HG03095 (cell line): ENCODE data around the gene VPS13D.
"Not testable (repeated sequence)": the region's sequence is repeated elsewhere in the genome, so short reads cannot be mapped to it uniquely, and the experiment has no call there.

Source experiments
- ATAC-seq: cut with Tn5 transposase; IDR thresholded peaks from one replicate; pipeline ENCODE4 v1.9.1; 2021; ENCODE audit warnings: moderate library complexity; ENCODE audit not compliant: unreplicated experiment

Gene VPS13D

DNA sequence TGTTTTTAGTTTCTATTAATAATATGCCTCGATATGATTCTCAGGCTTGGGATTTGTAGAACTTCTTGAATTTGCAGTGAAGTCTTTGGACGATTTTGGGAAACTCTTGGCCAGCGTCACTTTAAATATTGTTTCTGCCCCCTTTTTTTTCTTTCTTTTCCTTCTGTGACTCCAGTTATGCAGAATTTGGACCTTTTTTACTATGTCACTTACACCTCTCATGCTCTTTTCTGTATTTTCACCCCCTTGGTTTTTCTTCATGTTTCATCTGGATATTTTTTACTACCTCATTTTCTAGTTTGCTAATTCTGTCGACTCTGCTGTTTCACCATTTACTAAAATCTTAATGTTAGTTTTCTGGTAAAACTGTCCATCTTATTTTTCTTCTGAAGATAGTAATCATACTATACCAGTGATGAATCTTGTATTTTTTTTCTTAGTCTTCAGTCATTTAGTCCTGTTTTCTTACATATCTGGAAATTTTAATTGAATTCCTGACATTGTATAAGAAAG is 214.6 kb downstream of the VPS13D start:
- ATAC-seq, result no peak

- no peak for ATAC-seq
Observed at GRCh38 chr1:12445257-12445656, 215.4 kb downstream of the VPS13D start.

DNA sequence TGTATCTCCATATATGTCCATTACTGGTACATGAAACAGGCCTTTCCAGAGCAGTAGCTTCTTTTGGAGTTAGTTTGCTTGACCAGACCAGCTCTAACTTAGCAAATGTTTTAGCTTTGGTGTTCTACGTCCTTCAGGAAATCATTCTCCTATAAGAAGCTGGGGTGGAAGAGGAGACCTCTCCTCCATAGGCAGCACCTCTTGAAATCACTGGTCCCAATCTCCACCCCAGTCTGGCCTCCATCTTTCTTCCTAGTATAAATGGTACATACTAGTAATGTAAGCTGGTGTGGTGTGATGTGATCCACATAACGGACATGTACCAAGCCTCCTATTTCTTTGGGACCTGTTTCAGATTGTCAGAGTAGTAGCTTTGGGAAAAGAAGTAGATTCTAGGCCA is 216.8 kb downstream of the VPS13D start:
- ATAC-seq, result no peak

- ATAC-seq, result no peak
Observed at GRCh38 chr1:12447307-12447706, 217.5 kb downstream of the VPS13D start.

GRCh38 chr1:12447849-12448312 is 218.1 kb downstream of the VPS13D start:
- ATAC-seq, result no peak

GRCh38 chr1:12448746-12449177 is 218.9 kb downstream of the VPS13D start:
- no peak for ATAC-seq

- ATAC-seq, result no peak
Observed at GRCh38 chr1:12450090-12450755, 220.4 kb downstream of the VPS13D start.

- no peak for ATAC-seq
Observed at GRCh38 chr1:12450756-12451559, 221.1 kb downstream of the VPS13D start.

DNA sequence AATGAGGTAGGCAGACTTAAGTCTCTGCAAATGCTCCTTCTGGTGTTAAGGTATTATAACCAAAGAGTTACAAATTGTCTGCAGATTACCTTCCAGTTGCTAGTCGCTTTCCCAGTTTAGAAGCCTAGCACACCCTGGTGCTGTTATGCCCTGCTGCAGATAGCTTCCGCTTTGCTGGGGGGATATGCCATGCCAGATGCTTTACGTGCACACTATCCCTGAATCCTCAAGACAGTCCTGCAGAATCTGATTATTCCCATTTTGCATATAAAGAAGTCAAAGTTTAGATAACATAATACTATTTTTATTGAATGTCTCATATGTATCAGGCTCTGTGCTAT is 221.7 kb downstream of the VPS13D start:
- ATAC-seq, result no peak

DNA sequence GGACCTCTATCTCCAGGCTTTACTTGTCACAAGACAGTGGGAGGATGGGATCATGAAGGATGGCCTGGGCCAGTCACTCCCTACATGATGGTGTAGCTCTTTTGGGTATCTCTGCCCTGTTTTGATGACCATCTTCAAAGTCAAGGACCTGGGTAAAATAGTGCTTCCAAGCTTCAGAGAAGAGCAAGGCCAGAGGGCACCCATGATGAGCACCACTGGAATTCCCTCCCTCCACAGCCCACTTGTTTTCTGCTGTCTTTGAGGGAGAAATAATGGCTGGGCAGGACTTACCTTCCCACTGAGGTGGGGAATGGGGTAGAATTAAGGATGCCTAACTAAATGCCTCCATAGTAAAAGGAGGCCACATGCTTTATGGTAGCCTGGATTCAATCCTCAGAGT is 222.4 kb downstream of the VPS13D start:
- no peak for ATAC-seq

GRCh38 chr1:12453400-12454343 is 223.8 kb downstream of the VPS13D start:
- no peak for ATAC-seq

DNA sequence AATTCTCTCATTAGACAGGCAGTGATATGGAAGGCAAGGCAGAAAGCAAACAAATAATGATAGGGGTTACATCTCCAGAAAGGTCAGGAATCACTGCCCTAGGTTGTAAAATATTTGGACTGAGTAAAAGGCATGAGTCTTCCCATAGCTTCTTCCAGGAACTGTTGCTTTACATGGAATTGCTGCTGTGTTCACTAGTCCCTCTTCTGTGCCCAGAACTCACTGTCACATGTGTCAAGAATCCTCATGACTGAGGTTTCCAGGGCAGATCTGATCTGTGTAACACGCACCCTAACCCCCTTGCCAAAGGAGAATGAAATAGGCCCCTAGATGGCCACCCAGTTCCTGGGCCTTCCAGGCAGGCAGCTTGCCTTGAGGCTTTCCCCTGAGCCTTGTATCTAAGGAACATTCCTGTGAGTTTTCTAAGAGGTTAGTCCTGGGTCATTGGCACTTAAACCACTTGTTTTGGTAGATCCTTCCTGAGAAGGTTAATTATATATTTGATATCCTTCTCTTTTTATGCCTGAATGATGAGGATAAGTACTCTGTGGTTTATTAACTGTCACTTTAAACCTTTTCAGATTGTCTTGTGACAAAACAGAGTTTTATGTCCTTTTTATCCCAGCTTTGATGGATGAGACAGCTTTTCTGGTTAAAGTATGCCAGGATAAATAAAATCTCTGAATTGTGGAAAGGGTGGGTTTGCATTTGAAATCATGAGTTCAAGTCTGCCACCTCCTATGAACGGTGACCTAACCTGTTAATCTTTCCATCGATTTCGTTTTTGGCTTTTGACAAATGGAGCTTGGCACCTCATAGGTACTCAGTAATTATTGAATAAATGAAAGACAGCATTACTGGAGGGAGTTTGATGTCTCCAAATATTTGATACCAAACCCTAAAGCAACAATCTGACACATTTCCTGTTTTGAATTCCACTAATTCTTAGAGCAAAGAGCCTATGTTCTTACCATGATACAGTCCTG is 224.9 kb downstream of the VPS13D start:
- no peak for ATAC-seq

- ATAC-seq, result not testable (repeated sequence)
Observed at GRCh38 chr1:12456081-12456480, 226.3 kb downstream of the VPS13D start.

- ATAC-seq, result no peak
Observed at GRCh38 chr1:12456979-12457378, 227.1 kb downstream of the VPS13D start.

DNA sequence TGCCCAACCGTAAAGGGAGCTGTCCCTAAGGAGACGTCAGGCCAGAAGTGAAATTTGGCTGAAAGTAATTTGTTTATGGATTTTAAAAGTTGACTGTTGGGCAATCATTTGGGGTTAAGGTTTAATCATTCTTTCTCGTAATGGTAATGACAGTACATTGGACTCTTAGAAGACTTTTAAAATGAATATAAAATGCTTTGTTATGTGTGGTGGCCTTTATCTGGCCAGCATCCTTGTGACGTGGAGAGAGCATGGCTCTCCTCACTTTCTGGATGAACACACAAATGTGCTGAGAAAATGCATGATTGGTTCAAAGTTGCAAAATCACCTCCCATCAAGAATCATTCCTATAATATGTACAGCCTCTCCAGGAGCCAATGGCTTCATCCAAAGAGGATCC is 227.9 kb downstream of the VPS13D start:
- no peak for ATAC-seq

DNA sequence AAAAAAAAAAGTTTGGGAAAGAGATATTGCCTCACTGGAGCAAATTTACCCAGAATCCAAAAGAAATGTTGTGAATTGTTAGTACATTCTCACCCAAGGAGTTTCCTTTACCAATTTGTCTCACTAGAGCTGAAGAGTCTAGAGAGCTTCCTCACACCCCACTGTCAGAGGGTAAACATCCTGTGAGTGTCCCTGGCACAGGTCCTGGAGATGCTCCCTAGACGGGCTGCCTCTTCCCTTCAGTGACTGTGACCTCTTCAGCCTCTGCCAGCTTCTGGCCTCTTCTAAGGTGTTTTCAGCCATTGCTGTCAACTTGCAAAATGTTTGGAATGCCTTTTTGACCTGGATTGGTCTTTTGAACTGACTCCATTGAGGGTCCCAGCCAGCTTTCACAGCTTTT is 228.7 kb downstream of the VPS13D start:
- no peak for ATAC-seq

GRCh38 chr1:12460121-12460520 is 230.3 kb downstream of the VPS13D start:
- no peak for ATAC-seq

DNA sequence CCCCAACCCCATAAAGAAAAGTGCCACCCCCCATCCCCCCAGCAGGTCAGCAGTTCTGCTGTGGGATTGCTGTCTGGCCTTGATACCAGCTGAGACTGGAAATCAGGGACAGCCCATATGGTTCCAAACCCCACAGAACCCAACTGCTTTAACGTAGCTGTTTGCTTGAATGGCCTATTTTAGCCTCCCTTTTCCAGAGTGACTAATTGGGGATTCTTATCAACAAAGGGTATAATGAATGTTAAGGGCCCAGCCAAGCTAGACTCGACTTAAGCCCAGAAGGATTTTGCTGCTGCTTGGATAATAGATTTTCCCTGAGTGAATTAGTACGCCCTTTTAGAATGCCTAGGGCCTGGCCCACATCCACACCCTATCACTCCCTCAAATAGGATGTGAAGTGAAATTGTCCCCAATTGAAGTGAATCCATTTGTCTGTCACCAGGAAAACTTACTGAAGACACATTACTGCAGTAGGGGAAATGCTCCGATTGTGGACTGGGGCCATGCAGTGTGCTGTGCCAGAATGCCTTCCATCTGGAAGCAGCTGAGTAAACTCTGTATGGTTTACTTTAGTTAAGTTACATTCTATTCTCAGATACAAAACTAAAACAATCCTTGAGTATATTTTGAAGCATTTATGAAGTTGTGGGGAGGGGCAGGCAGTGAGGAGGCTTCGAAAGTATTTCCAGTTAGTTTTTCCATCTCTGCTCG is 231.2 kb downstream of the VPS13D start:
- no peak for ATAC-seq

- no peak for ATAC-seq
Observed at GRCh38 chr1:12461754-12462153, 231.9 kb downstream of the VPS13D start.
